ENCODE measurements around the gene GABBR2.

GABBR2 gene

GRCh38 chr9:98442541-98442940 lies 266.2 kb downstream of the GABBR2 start:
- DNase-seq (ENCODE audit: low read depth in 3 of 3), result no peak

GRCh38 chr9:98442114-98442513 lies 266.6 kb downstream of the GABBR2 start:
- no peak for DNase-seq (ENCODE audit: low read depth in 3 of 3)

- no peak for DNase-seq (ENCODE audit: low read depth in 3 of 3)
These were observed 270.1 kb downstream of the GABBR2 start for GRCh38 chr9:98438666-98439065.

- DNase-seq (ENCODE audit: low read depth in 3 of 3), result no peak
These were observed 271.2 kb downstream of the GABBR2 start for GRCh38 chr9:98437458-98438034.

GRCh38 chr9:98432960-98433359 lies 275.8 kb downstream of the GABBR2 start:
- no peak for DNase-seq (ENCODE audit: low read depth in 3 of 3)

GRCh38 chr9:98432134-98432533 lies 276.6 kb downstream of the GABBR2 start:
- no peak for DNase-seq (ENCODE audit: low read depth in 3 of 3)

GRCh38 chr9:98430535-98431292 lies 278.0 kb downstream of the GABBR2 start:
- DNase-seq (ENCODE audit: low read depth in 3 of 3), result no peak

- no peak for DNase-seq (ENCODE audit: low read depth in 3 of 3)
These were observed 279.1 kb downstream of the GABBR2 start for GRCh38 chr9:98429613-98430012.

GRCh38 chr9:98428454-98428853 lies 280.3 kb downstream of the GABBR2 start:
- DNase-seq (ENCODE audit: low read depth in 3 of 3), result no peak

GRCh38 chr9:98427491-98427890 lies 281.2 kb downstream of the GABBR2 start:
- DNase-seq (ENCODE audit: low read depth in 3 of 3), result no peak

- no peak for DNase-seq (ENCODE audit: low read depth in 3 of 3)
These were observed 283.7 kb downstream of the GABBR2 start for GRCh38 chr9:98425079-98425478.

GRCh38 chr9:98419260-98419603 lies 289.5 kb downstream of the GABBR2 start:
- DNase-seq (ENCODE audit: low read depth in 3 of 3), result no peak

- DNase-seq (ENCODE audit: low read depth in 3 of 3), result no peak
These were observed 290.0 kb downstream of the GABBR2 start for GRCh38 chr9:98418578-98419259.

- DNase-seq (ENCODE audit: low read depth in 3 of 3), result no peak
These were observed 292.2 kb downstream of the GABBR2 start for GRCh38 chr9:98416294-98417248.

GRCh38 chr9:98415782-98416181 lies 293.0 kb downstream of the GABBR2 start:
- no peak for DNase-seq (ENCODE audit: low read depth in 3 of 3)

- no peak for DNase-seq (ENCODE audit: low read depth in 3 of 3)
These were observed 295.7 kb downstream of the GABBR2 start for GRCh38 chr9:98413084-98413483.

GRCh38 chr9:98412101-98412842 lies 296.5 kb downstream of the GABBR2 start:
- no peak for DNase-seq (ENCODE audit: low read depth in 3 of 3)

- DNase-seq (ENCODE audit: low read depth in 3 of 3), result no peak
These were observed 298.5 kb downstream of the GABBR2 start for GRCh38 chr9:98410185-98410697.

GRCh38 chr9:98409719-98410118 lies 299.0 kb downstream of the GABBR2 start:
- DNase-seq (ENCODE audit: low read depth in 3 of 3), result no peak

GRCh38 chr9:98406469-98406868 lies 302.3 kb downstream of the GABBR2 start:
- no peak for DNase-seq (ENCODE audit: low read depth in 3 of 3)

GRCh38 chr9:98404237-98404636 lies 304.5 kb downstream of the GABBR2 start:
- no peak for DNase-seq (ENCODE audit: low read depth in 3 of 3)
